ENCODE data around the gene SVOP.

The SVOP gene

GRCh38 chr12:109016016-109016415, 4.9 kb downstream of the SVOP start:
- Histone ChIP-seq H3K79me2 (ENCODE audit: control insufficient read depth, low read length) (no peaks in the 10 kb centered on the region), H3K4me1 (ENCODE audit: control insufficient read depth, low read length) (no peaks in the 10 kb centered on the region; the same call in 1 of the 2 replicates), H3K9me2 (replicated peaks; ENCODE audit: control insufficient read depth, low read length) (no peaks in the 10 kb centered on the region), H3K27me3 (ENCODE audit: control insufficient read depth, low read length) (peaks cover 22% of the 10 kb centered on the region), H4K20me1 (ENCODE audit: control insufficient read depth, insufficient read depth, low read depth, low read length) (no peaks in the 10 kb centered on the region), H3K9me3 (ENCODE audit: control insufficient read depth, insufficient read depth, low read length) (no peaks in the 10 kb centered on the region), H3K4me2 (ENCODE audit: low read length) (no peak overlapping the region), H3K4me3 (ENCODE audit: low read length) (no peak overlapping the region), H3F3A (ENCODE audit: control insufficient read depth, insufficient read depth) (no peaks in the 10 kb centered on the region), H3K27ac (ENCODE audit: low read depth, low read length) (no peak overlapping the region), H3K36me3 (ENCODE audit: control insufficient read depth, low read length) (no peaks in the 10 kb centered on the region)
- no peak for TF ChIP-seq EZH2phosphoT487 (IDR thresholded peaks at IDR 0.05; ENCODE audit: borderline replicate concordance, low read length)
- no peak for TF ChIP-seq CTCF (IDR thresholded peaks at IDR 0.05; ENCODE audit: low read depth, low read length, poor library complexity, severe bottlenecking)

- no peaks in the 10 kb centered on the region for H3K9me2 ChIP-seq (replicated peaks; ENCODE audit: control insufficient read depth, low read length)
- H3K4me3 ChIP-seq (ENCODE audit: low read length), result no peak overlapping the region
- no peak overlapping the region for H3K4me2 ChIP-seq (ENCODE audit: low read length)
- H3K79me2 ChIP-seq (ENCODE audit: control insufficient read depth, low read length), result no peaks in the 10 kb centered on the region
- no peaks in the 10 kb centered on the region for H3K9me3 ChIP-seq (ENCODE audit: control insufficient read depth, insufficient read depth, low read length)
- H3K4me1 ChIP-seq (ENCODE audit: control insufficient read depth, low read length), result no peaks in the 10 kb centered on the region
- no peak overlapping the region for H3K27ac ChIP-seq (ENCODE audit: low read depth, low read length)
- TF ChIP-seq CTCF (IDR thresholded peaks at IDR 0.05; ENCODE audit: low read depth, low read length, poor library complexity, severe bottlenecking) (no peak), EZH2phosphoT487 (IDR thresholded peaks at IDR 0.05; ENCODE audit: borderline replicate concordance, low read length) (no peak)
- no peaks in the 10 kb centered on the region for H4K20me1 ChIP-seq (ENCODE audit: control insufficient read depth, insufficient read depth, low read depth, low read length)
- no peaks in the 10 kb centered on the region for H3F3A ChIP-seq (ENCODE audit: control insufficient read depth, insufficient read depth)
- H3K36me3 ChIP-seq (ENCODE audit: control insufficient read depth, low read length), result no peaks in the 10 kb centered on the region
- H3K27me3 ChIP-seq (ENCODE audit: control insufficient read depth, low read length), result peaks cover 13% of the 10 kb centered on the region
These were observed 5.7 kb downstream of the SVOP start for GRCh38 chr12:109014984-109015765.

GRCh38 chr12:109010259-109010658, 10.6 kb downstream of the SVOP start:
- Histone ChIP-seq H3K4me3 (ENCODE audit: low read length) (no peak overlapping the region), H3K27ac (ENCODE audit: low read depth, low read length) (no peak overlapping the region), H3K27me3 (ENCODE audit: control insufficient read depth, low read length) (peaks cover 4% of the 10 kb centered on the region), H3K4me1 (ENCODE audit: control insufficient read depth, low read length) (no peaks in the 10 kb centered on the region), H4K20me1 (ENCODE audit: control insufficient read depth, insufficient read depth, low read depth, low read length) (no peaks in the 10 kb centered on the region), H3F3A (ENCODE audit: control insufficient read depth, insufficient read depth) (no peaks in the 10 kb centered on the region), H3K36me3 (ENCODE audit: control insufficient read depth, low read length) (no peaks in the 10 kb centered on the region), H3K9me3 (ENCODE audit: control insufficient read depth, insufficient read depth, low read length) (no peaks in the 10 kb centered on the region), H3K4me2 (ENCODE audit: low read length) (no peak overlapping the region), H3K79me2 (ENCODE audit: control insufficient read depth, low read length) (no peaks in the 10 kb centered on the region), H3K9me2 (replicated peaks; ENCODE audit: control insufficient read depth, low read length) (no peaks in the 10 kb centered on the region)
- TF ChIP-seq EZH2phosphoT487 (IDR thresholded peaks at IDR 0.05; ENCODE audit: borderline replicate concordance, low read length) (no peak), CTCF (IDR thresholded peaks at IDR 0.05; ENCODE audit: low read depth, low read length, poor library complexity, severe bottlenecking) (no peak)

Data from DOHH2 (cell line).